NOMO-1 (cell line): ENCODE data around the gene TJP3.
"Not testable (repeated sequence)": the region's sequence is repeated elsewhere in the genome, so short reads cannot be mapped to it uniquely, and the experiment has no call there.

Experiments used
- DNase-seq, 2 experiments: peaks; one replicate each; lab custom pipeline; 2025; ENCODE audit not compliant: unreplicated experiment in 2 of 2; lab: John Stamatoyannopoulos, UW

TJP3 gene

DNA sequence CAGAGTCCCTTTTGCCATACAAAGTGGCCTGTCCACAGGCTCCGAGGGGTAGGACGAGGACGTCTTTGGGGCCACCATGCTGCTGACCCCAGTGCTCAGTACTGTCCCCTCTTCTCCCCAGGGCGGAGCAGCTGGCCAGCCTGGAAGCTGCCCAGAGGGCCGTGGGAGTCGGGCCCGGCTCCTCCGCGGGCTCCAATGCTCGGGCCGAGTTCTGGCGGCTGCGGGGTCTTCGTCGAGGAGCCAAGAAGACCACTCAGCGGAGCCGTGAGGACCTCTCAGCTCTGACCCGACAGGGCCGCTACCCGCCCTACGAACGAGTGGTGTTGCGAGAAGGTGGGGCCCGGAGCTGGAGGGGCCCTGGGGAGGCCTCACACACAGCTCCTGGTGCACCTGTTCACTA lies 32.2 kb downstream of the TJP3 start:
- no peak for DNase-seq

DNA sequence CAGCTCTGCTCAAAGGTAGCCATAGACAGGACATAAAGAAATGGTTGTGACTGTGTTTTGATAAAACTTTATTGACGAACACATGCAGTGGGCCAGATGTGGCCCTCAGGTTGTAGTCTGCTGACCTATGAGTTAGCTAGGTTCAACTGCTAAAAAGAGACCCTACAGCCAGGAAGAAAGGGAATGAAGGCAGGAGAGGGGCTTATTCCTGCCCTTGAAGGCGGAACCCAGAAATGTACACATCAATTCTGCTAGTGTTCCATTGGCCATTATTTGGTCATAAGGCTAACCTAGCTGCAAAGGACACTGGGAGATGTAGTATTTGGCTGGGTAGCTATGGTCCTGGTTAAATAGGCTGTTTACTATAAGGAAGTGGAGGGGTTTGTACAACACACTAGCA lies 35.3 kb downstream of the TJP3 start:
- DNase-seq, result no peak

DNA sequence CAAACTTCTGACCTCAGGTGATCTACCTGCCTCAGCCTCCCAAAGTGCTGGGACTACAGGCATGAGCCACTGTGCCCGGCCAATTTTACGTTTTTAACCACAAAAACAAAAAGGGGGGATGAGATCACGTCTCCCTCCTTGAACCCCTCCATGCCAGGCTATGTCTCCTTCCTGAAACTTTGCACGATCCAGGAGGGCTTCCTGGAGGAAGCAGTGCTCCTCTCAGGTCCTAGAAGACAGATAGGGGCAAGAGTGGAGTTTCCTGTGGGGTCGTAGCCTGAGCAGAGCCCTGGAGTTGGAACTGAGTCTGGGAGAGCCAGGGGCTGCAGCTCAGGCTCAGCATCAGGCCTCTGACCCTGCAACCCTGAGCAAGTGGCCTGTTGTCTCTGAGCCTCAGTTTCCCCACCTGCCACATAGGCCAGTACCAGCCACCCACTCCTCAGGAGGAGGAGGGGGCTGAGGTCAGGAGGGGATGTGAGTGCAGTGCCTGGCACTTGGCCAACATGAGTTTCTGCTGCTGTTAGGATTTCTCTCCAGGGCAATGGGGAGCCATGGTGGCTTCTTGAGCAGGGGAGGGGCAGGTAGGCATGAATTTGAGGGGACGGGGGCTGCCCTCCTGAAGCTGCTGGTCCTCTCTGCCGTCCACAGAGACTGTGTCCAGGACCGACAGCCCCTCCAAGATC lies 37.3 kb downstream of the TJP3 start:
- no peak for DNase-seq

DNA sequence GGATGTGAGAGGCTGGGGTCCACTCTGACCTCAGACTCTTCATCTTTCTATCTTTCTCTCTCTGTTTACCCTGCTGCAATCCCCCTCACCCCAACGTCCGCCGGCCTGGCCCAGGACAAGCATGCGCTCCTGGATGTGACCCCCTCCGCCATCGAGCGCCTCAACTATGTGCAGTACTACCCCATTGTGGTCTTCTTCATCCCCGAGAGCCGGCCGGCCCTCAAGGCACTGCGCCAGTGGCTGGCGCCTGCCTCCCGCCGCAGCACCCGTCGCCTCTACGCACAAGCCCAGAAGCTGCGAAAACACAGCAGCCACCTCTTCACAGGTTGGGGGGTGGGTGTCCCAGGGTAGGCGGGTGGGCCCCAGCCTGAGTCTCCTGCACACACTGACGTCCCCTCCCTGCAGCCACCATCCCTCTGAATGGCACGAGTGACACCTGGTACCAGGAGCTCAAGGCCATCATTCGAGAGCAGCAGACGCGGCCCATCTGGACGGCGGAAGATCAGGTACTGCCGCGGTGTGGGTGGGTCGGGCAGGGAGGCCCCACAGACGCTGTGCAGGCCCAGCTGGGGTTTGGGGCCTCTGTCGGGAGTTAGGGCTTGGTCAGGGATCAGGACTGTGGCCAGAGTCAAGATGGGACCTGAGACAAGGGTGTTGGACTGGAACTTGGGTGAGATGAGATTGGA lies 38.3 kb downstream of the TJP3 start:
- no peak for DNase-seq

DNA sequence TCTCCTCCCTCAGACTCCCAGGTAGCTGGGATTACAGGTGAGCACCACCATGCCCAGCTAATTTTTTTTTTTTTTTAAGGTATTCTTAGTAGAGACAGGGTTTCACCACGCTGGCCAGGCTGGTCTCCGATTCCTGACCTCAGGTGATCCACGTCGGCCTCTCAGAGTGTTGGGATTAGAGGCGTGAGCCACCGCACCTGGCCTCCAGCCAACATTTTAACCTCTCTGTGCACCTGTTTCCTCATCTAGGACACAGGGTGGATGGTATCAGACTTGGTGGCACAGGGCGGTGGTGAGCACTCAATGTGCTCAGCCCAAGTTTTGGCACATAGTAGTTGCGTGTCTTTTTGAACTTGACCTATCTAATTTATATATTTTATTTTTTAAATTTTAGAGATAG lies 40.8 kb downstream of the TJP3 start:
- no peak for DNase-seq

DNA sequence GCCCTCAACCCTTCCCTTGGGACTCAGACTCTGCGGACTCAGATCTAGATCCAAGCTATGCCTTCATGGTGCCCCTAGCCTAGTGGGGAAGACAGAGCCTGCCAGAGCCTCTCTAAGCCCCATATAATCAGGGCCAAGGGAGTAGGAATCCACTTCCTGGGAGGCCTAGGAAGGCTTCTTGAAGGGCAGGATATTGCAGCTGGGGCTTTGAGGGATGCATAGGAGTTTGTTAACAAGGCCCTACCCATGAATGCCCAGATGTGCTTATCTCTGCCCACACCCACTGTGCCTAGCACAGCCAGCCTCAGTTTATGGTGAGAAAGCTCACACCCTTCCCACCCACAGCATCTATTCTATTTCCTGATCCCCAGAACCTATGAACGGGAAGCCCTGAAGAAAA lies 42.0 kb downstream of the TJP3 start:
- no peak for DNase-seq

DNA sequence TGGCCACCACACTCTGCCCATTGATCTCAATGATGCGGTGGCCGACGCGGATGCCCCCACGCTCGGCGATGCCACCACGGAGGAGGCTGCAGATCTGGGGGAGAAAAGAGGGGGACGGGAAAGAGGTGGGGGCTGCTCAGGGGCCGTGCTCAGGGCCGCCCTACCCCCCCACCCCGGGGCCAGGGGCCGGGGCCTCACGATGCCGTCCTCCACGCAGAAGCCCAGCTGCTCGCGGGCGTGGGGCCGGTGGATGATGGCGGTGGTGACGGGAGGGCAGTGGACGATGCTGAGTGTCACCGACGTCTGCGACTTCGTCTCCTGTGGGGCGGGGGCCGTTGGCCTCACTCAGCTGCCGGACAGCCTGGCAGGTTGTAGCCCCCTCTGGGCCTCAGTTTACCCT lies 43.1 kb downstream of the TJP3 start:
- no peak for DNase-seq

DNA sequence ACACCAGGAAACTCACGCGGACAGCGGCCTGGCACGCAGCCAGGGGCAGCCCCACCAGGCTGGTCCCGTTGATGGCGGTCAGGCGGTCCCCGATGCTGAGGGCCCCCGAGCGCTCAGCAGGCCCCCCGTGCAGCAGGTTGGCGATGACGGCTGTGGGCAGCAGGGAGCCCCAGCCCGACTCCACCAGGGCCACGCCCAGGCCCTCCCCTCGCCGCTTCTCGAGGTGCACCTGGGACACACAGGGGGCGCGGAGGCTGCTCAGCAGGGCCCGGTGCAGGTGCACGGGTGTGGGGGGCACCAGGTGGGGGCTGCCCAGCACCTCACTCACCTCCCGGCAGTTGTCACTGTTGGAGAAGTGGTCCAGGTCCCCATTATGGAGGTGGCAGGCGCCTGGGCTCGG lies 44.3 kb downstream of the TJP3 start:
- DNase-seq, result no peak

DNA sequence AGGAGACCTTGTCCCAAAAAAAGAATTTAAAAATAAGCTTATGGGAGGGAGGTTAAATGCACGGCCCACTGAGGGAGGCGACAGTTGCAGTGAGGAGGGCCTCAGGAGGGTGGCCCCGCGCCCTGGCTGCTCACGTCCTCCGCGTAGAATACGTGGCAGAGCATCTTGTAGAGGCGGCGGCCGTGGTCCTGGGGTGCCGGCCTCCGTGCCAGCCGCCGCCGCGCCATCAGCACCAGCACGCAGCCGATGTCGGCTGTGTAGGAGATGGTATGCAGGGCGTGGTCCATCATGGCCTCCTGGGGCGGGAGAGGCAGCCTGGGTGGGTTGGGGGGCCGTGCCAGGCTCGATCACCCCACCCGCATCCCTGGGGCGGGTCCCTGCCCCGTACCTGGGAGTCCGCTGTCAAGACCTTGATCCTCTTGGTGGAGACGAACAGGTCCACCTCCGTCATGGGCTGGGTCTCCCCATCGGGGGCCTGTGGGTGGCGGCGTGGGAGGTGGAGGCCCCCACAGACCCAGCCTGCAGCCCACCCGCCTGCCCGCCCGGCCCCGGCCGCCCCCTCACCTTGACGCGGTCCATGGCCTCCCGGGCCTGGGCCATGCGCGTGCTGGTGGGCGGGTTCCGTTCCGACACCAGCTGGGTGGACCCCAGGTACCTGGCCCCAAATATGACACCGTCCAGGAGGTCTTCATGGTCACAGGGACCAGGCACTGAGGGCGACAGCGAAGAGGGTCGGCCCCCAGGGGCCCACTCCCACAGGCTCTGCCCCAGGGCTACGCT lies 45.6 kb downstream of the TJP3 start:
- no peak for DNase-seq

DNA sequence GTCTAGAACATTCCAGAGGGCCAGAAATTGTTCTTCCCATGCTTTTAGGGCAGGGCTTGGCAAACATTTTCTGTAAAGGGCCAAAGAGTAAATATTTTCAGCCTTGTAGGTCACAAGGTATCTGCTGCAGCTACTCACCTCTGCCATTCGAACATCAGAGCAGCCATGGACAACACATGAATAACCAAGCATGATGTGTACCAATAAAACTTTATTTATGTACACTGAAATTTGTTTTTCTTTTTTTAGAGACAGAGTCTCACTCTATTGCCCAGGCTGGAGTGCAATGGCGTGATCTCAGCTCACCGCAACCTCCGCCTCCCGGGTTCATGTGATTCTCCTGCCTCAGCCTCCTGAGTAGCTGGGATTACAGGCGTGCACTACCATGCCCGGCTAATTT lies 49.5 kb downstream of the TJP3 start:
- DNase-seq, result not testable (repeated sequence)

DNA sequence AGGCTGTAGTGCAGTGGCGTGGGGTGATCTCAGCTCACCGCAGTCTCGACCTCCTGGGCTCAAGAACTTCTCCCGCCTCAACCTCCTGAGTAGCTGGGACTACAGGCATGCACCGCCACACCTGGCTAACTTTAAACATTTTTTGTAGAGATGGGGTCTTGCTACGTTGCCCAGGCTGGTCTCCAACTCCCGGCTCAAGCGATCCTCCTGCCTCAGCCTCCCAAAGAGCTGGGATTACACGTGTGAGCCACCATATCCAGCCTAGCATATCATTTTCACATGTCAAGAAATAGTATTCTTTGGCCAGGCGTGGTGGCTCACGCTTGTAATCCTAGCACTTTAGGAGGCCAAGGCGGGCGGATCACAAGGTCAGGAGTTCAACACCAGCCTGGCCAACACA lies 50.1 kb downstream of the TJP3 start:
- not testable (repeated sequence) for DNase-seq

DNA sequence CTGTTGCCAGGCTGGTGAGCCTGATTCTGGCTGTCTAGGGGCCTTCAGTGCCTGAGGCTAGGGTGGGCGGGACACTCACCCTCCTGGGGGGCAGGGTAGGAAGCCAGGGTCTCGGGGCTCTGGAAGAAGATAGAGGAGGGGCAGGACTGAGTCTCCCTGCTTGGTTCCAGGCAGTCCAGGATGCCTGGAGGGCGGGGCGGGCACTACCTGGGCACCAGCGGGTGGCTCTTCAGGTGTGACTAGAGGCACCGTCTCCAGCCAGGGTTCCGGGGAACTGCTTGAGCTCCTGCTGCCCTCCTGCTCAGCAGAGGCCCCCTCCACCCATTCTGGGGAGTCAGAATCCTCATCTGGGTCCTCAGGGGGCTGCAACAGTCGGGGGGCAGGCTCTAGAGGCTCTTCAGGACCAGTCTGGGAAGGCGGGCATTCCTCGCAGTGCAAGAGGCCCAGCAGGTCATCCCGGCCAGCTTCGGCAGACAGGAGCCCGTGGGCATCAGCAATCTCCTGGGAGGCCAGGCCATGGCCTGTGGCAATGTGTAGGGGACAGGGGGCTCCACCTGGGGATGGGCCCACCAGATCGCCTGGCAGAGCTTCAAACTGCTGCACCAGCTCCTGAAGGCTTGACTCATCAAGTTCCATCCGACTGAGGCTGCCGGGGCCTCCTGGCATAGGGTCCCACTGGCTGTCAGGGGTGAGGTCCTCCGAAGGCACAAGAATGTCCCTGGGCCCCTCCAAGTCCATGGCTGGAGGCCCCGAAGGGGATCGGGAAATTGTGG lies 51.5 kb downstream of the TJP3 start:
- DNase-seq, result no peak

DNA sequence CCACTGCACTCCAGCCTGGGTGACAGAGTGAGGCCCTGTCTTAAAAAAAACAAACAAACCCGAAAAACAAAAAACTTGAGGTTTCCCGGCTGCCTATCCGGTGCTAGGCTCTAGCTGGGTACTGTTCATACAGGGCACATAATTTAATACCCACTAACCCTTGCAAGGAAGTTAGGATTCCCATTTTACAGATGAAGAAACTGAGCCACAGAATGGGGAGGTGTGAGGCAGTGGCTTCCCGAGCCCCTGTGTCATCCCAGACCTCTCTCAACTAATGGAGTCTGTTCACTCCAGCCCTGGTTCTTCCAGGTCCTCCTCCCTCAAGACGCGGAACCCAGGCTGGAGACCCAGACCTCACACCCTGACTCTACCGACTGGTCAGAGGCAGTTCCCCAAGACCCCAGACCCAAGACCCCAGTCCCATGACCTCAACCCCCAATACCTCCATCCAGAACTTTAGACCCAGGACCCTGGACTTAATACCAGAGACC lies 52.7 kb downstream of the TJP3 start:
- no peak for DNase-seq

DNA sequence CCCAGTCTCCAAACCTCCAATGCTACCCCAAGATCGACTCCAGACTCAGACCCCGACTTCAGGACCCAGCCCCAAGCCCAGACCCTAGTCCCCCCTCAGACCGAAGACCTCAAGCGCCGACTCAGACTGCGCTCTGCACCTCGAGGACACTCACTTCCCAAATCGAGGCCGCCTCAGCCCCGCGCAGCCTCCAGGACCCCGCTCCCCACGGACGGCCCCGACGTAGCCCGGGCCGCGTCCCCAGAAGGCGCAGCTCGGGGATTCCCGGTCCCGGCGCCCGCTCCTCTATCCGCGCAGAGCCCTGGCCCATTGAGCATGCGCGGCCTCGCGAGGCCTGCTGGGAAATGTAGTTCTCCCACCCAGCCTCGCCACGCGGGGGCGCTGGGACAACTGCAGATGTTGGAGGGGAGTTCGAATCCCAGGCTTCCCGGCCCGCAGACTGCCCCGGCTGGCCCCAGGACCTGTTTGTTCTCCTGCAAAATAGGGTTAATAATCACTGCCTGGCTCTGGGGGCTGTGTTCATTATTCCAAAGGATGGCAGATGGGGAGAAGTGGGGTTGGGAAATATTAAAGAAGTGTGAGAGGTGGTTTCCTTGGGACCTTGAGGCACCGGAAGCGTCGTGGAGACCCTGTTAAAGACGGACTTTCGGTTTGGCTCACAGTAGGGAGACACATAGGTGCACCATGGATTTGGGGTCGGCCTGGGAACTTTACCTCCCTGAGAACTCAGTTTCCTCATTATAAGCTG lies 53.4 kb downstream of the TJP3 start, which contains the start of gene APBA3:
APBA3 (minus strand) TSS at position 311 of the 748 bp plus-strand sequence. CDS start 1,428 bp downstream, outside the sequence.
- DNase-seq, result peak; percentile 67 to 70

DNA sequence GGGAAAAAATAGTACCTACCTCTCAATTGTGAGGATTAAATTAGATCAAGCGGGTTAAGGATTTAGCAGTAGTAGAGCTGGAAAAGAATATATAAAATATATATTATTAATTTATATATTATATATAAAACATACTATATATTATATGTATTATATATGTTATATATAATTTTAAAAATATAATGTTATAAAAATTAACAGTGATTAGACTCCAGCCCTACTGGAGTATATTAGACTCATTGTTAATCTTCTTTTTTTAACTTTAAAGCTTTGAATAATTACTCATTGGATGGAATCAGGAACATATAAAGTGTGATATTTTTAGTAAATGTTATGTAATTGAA lies 53.9 kb downstream of the TJP3 start:
- no peak for DNase-seq

DNA sequence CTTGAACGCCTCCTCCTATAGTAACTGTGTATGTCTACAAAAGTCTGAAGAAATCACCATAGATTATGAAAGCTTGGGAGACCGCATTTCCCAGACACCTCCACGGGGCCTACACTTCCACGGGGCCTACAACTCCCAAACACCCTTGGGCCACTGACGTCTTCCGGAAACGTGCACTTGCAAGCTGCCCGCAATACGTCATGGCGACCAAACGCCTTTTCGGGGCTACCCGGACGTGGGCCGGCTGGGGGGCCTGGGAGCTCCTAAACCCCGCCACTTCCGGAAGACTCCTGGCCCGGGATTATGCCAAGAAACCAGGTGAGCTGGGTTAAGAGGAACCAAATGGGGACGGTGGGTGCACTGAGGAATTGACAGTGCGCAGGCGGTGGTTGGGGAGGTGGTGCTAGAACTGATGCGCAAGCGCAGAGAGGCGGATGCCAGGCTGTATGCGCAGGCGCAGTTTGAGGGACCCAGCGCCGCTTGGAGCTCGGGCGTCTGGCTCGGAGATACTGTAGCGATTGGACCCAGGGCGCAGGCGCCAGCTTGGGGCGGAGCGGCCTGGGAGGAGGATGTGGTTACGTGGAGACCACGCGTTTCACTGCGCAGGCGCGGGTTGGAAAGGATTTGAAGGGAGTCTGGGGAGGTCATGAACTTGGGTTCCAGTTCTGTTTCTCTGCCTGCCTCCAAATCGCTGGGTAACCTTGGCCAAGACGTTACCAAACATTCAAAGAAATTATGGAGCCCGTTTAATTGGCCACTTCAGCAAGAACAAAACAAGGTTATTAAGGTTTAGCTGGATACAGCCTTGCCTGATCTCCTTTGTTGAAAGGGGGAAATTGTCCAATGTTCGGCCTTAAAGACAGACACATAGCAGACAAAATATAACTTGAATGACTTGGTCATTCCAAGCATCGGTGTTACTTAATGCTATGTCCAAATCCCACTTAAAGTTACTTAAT lies 54.6 kb downstream of the TJP3 start, which contains the start of gene MRPL54:
MRPL54 (plus strand) TSS at position 182 of the 959 bp plus-strand sequence; CDS start at position 201, 19 bp downstream.
- peak; percentile 98 to 99 for DNase-seq

DNA sequence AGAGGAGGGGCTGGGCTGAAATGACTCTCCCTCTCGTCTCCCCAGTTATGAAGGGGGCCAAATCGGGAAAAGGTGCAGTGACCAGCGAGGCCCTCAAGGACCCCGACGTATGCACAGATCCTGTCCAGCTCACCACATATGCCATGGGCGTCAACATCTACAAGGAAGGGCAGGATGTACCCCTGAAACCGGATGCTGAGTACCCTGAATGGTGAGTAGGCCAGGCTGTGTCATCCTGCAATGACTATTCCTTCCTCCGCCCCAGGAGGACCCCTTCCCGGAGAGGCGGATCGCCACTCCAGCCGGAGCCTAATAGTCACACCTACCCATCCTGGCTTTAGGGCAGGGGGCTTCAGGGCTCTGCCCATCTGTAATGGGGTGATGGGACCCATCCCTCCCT lies 56.9 kb downstream of the TJP3 start:
- DNase-seq, result no peak

DNA sequence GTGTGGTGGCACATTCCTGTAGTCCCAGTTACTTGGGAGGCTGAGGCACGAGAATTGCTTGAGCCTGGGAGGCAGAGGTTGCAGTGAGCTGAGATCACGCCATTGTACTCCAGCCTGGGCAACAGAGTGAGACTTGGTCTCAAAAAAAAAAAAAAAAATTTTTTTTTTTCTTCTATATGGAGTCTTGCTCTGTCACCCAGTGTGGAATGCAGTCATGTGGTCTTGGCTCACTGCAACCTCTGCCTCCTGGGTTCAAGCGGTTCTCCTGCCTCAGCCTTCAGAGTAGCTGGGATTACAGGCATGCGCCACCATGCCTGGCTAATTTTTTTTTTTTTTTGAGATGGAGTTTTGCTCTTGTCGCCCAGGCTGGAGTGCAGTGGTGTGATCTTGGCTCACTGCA lies 57.6 kb downstream of the TJP3 start:
- not testable (repeated sequence) for DNase-seq

DNA sequence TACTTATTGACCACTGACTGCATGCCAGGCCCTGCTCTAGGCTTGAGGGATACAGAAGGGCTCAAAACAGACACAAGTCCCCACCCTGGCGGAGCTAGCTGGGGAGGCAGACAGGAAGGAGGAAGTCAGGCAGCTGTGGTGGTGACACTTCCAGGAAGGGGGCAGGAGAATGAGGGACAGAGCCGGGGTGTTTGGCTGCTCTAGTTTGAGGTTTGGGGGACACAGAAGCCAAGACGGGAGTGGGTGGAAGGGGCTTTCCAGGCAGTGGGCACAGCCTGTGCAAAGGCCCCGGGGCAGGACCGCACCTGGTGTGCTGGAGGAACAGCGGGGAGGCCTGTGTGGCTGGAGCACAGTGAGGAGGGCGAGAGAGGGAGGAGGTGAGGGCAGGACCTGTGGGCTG lies 58.3 kb downstream of the TJP3 start:
- no peak for DNase-seq
